Measurements from ENCODE around the gene JPH2. TPM values are rescaled to one million over a fixed set of nuclear protein-coding genes. Genes with fewer than 3 reads are reported as not detected.
A peak's percentile ranks its signal among the peaks of the same experiment; 100 is the strongest.

The JPH2 gene
- total RNA-seq, 1 donor from 2014 or later: not detected

DNA sequence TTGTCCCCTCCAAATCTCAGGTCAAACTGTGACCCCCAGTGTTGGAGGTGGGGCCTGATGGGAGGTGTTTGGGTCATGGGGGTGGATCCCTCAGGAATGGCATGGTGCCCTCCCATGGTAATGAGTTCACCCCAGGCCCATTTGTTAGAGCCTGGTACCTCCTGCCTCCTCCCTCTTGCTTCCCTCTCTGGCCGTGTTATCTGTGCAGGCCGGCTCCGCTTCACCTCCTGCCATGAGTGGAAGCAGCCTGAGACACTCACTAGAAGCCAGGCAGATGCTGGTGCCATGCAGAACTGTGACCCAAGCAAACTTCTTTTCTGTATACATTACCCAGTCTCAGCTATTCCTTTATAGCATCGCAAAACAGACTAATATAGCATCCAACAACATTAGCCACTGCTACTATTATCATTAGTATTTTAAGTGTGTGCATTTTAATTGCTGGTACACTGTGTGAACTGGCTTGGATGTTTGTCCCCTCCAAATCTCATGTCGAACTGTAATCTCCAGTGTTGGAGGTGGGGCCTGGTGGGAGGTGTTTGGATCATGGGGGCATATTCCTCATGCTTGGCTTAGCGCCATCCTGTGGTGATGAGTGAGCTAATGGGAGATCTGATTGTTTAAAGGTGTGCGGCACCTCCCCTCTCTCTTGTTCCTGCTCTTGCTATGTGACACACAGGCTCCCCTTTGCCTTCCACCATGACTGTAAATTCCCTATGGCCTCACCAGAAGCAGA is 35.8 kb upstream of the JPH2 start:
- no peak for ATAC-seq (ENCODE audit: low read depth)
- Mint-ChIP-seq H3K27ac (no peak overlapping the region), H3K4me1 (peaks cover 18% of the 10 kb centered on the region), H3K27me3 (no peaks in the 10 kb centered on the region), H3K4me3 (no peak overlapping the region), H3K36me3 (ENCODE audit: low read depth) (peaks cover 6% of the 10 kb centered on the region), H3K9me3 (no peaks in the 10 kb centered on the region)
- DNase-seq: no peak
- intact Hi-C loops (cut with micrococcal nuclease): no loop called here
- no peak for TF ChIP-seq CTCF (IDR thresholded peaks at IDR 0.05)
- ChIA-PET POLR2A (no interaction called here), CTCF (no interaction called here)

DNA sequence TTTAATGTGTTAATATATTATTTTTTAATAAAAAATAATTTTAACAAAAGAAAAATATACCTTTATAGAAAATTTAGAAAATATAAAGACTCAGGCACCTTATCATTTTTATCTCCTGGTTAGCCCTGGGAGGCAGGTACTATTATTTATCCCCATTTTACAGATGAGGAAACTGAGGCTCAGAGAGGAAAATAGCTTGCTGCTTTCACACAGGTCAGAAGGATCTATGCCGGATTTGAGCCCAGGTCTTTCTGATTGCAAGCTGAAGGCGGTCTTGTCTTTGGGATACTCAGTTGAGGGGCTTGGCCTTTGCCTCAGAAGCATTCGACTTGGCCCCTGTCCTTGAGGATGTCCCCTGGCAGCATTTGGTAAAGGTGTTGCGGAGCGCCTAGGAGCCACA is 35.0 kb upstream of the JPH2 start:
- H3K27me3 Mint-ChIP-seq: no peaks in the 10 kb centered on the region
- DNase-seq: no peak
- peaks cover 25% of the 10 kb centered on the region for H3K4me1 Mint-ChIP-seq
- ChIA-PET CTCF (no interaction called here), POLR2A (no interaction called here)
- TF ChIP-seq CTCF (IDR thresholded peaks at IDR 0.05): no peak
- H3K4me3 Mint-ChIP-seq: no peak overlapping the region
- H3K36me3 Mint-ChIP-seq (ENCODE audit: low read depth): peaks cover 6% of the 10 kb centered on the region
- intact Hi-C loops (cut with micrococcal nuclease): no loop called here
- no peak overlapping the region for H3K27ac Mint-ChIP-seq
- no peaks in the 10 kb centered on the region for H3K9me3 Mint-ChIP-seq
- ATAC-seq (ENCODE audit: low read depth): no peak

DNA sequence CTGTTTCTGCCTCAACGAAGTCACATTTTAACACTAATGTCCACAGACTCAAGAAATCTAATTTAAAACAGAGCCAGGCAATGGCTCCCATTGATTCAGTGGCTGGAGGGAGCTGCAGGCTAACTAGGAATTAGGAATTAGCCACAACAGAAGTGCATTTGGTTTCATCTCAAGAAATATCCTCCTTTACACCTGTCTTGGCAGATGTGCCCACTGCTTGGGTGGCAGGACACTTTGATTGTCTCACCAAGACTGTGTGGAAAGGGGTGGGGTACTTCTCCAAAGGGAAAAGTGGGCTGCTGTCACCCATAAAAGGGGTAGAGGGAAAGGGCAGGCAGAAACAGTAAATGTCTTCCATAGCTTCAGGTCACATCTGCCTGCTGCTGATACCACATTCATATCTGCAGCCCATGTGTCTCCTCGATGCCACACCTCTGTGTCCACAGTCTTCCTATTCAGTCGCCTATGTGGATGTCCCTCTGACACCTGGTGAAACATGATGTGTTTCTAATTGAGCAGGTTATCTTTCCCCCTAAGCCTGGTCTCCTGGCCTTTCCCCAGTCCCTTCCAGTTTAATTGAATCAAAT is 34.5 kb upstream of the JPH2 start:
- Mint-ChIP-seq H3K4me3 (no peak overlapping the region), H3K9me3 (no peaks in the 10 kb centered on the region), H3K27me3 (no peaks in the 10 kb centered on the region), H3K4me1 (peaks cover 25% of the 10 kb centered on the region), H3K36me3 (ENCODE audit: low read depth) (peaks cover 6% of the 10 kb centered on the region), H3K27ac (no peak overlapping the region)
- CTCF ChIA-PET: no interaction called here
- POLR2A ChIA-PET: no interaction called here
- intact Hi-C loops (cut with micrococcal nuclease): no loop called here
- TF ChIP-seq CTCF (IDR thresholded peaks at IDR 0.05): no peak
- ATAC-seq (ENCODE audit: low read depth) (no peak), DNase-seq (no peak)

GRCh38 chr20:44219791-44220190 is 32.8 kb upstream of the JPH2 start:
- no peak for DNase-seq
- Mint-ChIP-seq H3K27ac (peak overlapping the region; percentile 3), H3K9me3 (no peaks in the 10 kb centered on the region), H3K4me1 (peaks cover 32% of the 10 kb centered on the region), H3K4me3 (no peak overlapping the region), H3K27me3 (no peaks in the 10 kb centered on the region), H3K36me3 (ENCODE audit: low read depth) (peaks cover 13% of the 10 kb centered on the region)
- intact Hi-C loops (cut with micrococcal nuclease): loop anchor here (10.0 kb wide), 2 partner anchors 425 to 1075 kb away; no protein-coding TSS in a partner anchor
- no peak for TF ChIP-seq CTCF (IDR thresholded peaks at IDR 0.05)
- ChIA-PET CTCF (no interaction called here), POLR2A (interaction anchor here (0.7 kb wide), 1 partner anchor 91 kb away, joined by 3 read pairs; the partner anchor contains the start of gene FITM2)
- ATAC-seq (ENCODE audit: low read depth): no peak

DNA sequence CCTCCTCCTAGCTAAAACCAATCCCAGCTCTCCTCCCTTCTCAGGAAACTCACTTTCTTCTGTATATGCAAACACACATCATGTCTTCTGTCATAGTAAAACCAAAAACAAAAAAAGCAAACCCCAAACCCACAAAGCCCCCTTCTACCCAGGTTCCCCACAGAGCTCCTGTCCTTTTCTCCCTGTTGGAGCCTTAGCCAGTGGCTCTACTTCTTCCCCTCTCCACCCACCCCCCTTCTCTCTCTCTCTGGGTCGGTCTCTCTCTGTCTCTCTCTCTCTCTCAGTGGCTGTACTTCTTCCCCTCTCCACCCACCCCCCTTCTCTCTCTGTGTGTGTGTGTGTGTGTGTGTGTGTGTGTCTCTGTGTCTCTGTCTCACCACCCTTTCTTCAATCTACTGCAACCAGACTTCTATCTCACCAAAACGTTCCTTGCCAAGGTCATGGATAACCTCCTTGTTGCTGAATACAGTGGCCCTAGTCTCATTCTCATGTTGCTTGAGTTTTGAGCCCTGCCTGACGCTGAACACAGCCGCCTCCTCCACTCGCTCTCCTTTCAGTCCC is 32.3 kb upstream of the JPH2 start:
- Mint-ChIP-seq H3K9me3 (no peaks in the 10 kb centered on the region), H3K36me3 (ENCODE audit: low read depth) (peaks cover 13% of the 10 kb centered on the region), H3K27me3 (no peaks in the 10 kb centered on the region), H3K4me3 (no peak overlapping the region), H3K4me1 (peaks cover 33% of the 10 kb centered on the region), H3K27ac (no peak overlapping the region)
- no peak for DNase-seq
- TF ChIP-seq CTCF (IDR thresholded peaks at IDR 0.05): no peak
- POLR2A ChIA-PET: interaction anchor here (0.9 kb wide), 1 partner anchor 92 kb away, joined by 5 read pairs; the partner anchor contains the start of gene FITM2
- CTCF ChIA-PET: interaction anchor here (0.7 to 6.9 kb wide), 7 partner anchors 15 to 893 kb away, joined by 3 to 137 read pairs (median 3); partner anchors contain the start of gene FITM2
- ATAC-seq (ENCODE audit: low read depth): no peak
- intact Hi-C loops (cut with micrococcal nuclease): loop anchor here (10.0 kb wide), 2 partner anchors 426 to 1076 kb away; no protein-coding TSS in a partner anchor
